Transverse colon (tissue), 4 donors: ENCODE results near the gene CPAMD8.

Experiments
- CTCF ChIP-seq, 5 experiments: fragments of 200-600 bp in 3 of 5; fragments of 450-650 bp in 2 of 5; sonication (generic) in 3 of 5; IDR thresholded peaks; 1 replicate in 2 of 5; 2 replicates in 3 of 5; pipeline ENCODE4 v1.5.1; 2016 to 2017; ENCODE audit warnings: antibody characterized with exemption in 5 of 5, inconsistent platforms in 3 of 5, mild to moderate bottlenecking in 2 of 5, moderate library complexity in 1 of 5
- POLR2A ChIP-seq: fragments of 450-650 bp; IDR thresholded peaks from one replicate; pipeline ENCODE4 v1.6.1; 2016; ENCODE audit warnings: antibody characterized with exemption, mild to moderate bottlenecking, moderate library complexity
- POLR2AphosphoS5 ChIP-seq, 3 donors: sonication (generic); formaldehyde crosslinking; IDR thresholded peaks; one replicate each; pipeline ENCODE4 v1.6.1; 2016; ENCODE audit warnings: antibody characterized with exemption in 3 of 3

- no peak for TF ChIP-seq CTCF (IDR thresholded peaks at IDR 0.05)
- TF ChIP-seq POLR2A: no peak
- TF ChIP-seq POLR2AphosphoS5 (IDR thresholded peaks at IDR 0.05): no peak
These were observed 71.4 kb downstream of the CPAMD8 start for GRCh38 chr19:16955161-16955560.
